NCI-H748 (cell line): ENCODE measurements around the gene DLD.
"Not testable (repeated sequence)": the region's sequence is repeated elsewhere in the genome, so short reads cannot be mapped to it uniquely, and the experiment has no call there.

ENCODE experiments used
- DNase-seq: peaks from one replicate; lab custom pipeline; 2025; ENCODE audit not compliant: unreplicated experiment; lab: John Stamatoyannopoulos, UW

The DLD gene

DNA sequence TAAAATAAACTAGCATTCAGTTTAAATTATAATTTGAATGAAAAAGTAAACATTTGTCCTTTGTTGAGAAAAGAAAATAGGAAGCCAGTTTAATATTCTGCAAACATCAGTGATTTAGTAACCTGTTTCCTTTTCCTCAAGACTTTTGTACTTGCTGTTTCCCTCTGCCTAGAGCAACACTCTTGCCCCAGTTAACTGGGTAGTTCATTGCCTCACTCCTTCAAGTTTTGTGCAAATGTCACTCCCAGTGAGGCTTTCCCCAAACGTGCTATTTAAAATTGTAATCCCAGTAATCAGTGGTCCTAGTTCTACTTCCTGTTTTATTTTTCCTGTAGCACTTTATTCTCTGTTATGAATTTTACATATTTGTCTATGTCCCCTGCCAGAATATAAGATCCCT is 23.8 kb downstream of the DLD start:
- no peak for DNase-seq

DNA sequence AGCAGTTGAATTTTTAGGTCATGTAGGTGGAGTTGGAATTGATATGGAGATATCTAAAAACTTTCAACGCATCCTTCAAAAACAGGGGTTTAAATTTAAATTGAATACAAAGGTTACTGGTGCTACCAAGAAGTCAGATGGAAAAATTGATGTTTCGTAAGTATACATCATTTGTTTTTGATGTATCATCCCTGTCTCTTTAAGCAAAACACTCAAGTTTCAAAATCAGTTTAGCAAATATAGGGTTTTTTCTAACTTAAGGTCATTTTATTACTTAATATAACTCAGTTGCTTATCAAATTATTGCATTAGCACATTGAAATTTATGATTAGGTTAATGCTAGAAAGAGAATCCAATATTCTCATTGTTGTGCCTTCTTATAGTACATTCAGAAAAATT is 24.6 kb downstream of the DLD start:
- DNase-seq, result no peak

GRCh38 chr7:107917763-107918651 is 27.0 kb downstream of the DLD start:
- no peak for DNase-seq

DNA sequence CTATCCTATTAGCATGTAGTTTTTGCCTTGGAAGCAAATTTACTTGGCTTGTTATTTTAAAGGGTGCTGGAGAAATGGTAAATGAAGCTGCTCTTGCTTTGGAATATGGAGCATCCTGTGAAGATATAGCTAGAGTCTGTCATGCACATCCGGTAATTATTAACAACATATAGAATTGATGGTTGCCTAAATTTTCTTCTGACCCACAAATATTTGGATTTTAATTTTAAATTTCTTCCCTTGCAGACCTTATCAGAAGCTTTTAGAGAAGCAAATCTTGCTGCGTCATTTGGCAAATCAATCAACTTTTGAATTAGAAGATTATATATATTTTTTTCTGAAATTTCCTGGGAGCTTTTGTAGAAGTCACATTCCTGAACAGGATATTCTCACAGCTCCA is 28.0 kb downstream of the DLD start:
- DNase-seq, result no peak

DNA sequence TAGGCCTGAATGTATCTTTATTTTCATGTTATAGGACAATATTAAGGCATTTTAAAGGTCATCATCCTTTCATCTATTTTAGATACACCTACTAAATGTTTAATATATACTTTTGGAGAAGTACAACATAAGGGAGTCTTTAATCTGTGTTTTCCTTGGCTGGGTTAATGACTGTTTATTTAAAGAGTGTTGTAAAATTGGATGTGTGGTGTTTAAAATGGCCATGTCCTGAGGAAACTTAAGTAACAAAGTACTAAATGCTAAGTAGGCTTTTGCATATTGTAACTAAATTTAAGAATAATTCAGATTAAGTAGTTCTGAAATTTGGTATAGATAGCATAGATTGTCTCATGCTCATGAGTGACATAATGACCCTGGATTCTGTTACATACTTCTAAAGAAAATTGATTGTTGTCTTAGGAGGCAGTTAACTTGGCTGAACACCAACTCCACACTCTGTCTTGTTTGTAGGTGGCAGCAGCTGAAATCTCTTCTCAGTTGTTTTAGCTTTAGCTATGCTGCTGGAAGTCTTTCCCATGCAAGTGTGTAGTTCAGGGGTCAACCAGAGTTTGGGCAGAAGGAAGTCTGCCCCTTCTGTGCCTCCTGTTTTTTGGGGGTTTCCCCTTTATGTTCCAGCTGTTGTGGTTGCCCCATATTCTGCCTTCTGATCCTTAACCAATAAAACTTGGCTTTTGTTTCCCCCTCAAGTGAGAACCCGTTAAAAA is 29.2 kb downstream of the DLD start:
- no peak for DNase-seq

DNA sequence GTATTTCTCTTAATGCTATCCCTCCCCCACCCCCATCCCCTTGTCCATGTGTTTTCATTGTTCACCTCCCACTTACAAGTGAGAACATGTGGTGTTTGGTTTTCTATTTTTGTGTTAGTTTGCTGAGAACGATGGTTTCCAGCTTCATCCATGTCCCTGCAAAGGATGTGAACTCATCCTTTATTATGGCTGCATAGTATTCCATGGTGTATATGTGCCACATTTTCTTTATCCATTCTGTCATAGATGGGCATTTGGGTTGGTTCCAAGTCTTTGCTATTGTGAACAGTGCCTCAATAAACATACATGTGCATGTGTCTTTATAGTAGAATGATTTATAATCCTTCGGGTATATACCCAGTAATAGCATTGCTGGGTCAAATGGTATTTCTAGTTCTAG is 30.8 kb downstream of the DLD start:
- not testable (repeated sequence) for DNase-seq

GRCh38 chr7:107922886-107923285 is 31.9 kb downstream of the DLD start:
- no peak for DNase-seq

DNA sequence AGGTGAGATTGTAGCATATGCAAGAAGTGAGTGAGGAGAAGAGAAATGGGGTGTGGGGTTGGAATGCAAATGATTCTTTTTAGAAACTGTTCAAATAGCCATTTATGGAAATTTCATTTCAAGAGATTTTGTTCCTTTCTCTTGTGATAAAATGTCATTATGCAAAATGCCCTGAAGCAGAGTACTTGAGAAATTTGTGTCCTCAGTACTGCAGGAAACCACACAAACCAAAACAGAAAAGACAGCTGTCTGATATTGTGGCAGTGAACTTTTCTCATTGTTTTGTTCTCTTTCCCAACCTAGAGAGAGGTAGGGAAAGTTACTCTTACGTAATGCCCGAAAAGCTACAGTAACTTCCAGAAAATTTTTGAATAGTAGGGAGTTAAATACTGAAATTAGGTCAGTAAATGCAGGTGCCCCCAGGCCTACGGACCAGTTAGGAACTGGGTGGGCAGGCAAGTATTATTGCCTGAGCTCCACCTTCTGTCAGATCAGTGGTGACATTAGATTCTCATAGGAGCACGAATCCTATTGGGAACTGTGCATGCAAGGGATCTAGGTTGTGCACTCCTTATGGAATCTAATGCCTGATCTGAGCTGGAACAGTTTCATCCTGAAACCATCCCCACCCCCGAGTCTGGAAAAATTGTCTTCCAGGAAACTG is 34.0 kb downstream of the DLD start:
- no peak for DNase-seq

DNA sequence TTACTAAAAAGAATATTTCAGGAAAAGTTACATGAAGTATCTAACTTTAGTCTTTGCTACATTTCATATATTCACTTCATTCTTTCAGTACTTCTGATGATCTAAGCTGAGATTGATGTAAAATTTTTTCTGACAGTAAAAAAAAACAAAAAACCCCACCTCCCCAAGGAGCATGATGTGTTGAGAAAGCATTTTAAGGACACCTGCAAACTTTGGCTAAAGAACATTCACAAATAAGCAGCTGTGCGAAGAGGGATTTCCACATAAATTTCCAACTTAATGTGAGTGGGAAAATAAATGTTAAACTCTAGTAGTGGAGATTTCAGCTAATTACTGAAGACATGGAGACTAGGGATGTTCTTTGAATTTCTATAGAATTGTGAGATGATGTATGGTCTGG is 35.5 kb downstream of the DLD start:
- DNase-seq, result no peak

- no peak for DNase-seq
Measured at GRCh38 chr7:107931740-107932515, 40.9 kb downstream of the DLD start.

- DNase-seq, result no peak
Measured at GRCh38 chr7:107932805-107933204, 41.8 kb downstream of the DLD start.

DNA sequence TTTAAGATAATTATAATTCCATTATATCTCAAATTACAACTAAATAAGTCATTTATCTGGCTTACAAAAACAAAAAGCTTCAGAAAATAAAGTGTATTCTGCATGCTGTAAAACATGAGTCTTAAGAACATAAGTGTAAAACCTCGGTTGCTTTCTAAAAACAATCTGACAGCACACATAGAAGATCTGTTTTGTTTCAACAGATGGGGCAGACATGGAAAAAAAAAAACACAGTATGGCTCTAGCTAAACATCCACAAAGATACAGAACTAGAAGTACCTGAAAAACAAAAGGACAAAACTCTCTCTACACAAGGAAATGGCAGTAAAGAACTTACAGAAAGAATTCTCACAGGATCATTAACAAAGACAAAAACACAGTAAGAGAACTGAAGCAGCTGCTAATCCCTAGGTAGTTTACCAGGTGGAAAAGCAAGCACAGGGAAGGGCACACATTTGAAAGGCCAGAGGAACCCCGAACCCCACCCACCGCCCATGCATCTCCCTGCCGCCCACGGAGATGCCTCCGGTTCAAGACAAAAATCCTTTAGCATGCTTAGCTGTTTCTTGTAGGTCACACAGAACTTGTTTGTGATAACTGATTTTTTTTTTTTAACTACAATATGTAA is 42.5 kb downstream of the DLD start:
- no peak for DNase-seq

- no peak for DNase-seq
Measured at GRCh38 chr7:107934991-107935770, 44.2 kb downstream of the DLD start.

- no peak for DNase-seq
Measured at GRCh38 chr7:107936312-107936711, 45.3 kb downstream of the DLD start.

- DNase-seq, result no peak
Measured at GRCh38 chr7:107937531-107937930, 46.5 kb downstream of the DLD start.

DNA sequence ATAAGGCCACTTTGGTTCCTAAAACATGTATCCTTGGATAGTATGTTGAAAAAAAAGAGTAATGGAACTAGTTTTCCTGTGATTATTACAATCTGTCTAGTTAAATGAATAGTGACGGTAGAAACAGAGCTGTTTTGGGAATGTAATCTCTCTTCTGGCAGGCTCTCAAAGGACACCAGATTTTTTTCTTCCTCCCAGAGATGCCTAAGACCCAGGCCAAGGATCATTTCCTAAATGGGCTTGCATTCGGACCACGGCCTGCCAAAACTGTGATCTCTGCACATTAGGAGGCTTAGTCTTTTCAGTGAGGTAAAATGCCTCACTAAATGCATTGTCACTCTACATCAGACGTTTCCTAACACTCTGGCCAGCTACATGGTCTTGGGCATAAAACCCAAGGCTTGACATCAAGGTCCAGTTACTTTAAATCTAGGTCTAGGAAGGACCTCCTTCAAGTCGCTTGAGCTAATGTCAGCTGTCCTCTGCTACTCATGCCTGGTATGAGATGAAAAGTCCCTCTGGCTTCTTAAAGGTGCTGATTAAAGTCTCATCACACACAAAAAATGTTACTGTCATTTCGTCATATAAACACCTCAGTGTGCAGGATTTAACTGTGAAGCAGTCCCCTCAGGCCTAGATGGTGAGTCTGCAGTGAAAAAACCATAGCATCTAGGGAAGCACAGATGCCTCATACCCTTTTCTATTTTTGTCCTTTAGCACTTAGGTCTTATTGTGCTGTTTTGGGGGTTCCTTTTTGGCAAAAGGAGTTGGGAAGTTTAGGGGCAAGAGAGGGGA is 47.7 kb downstream of the DLD start:
- DNase-seq, result no peak

DNA sequence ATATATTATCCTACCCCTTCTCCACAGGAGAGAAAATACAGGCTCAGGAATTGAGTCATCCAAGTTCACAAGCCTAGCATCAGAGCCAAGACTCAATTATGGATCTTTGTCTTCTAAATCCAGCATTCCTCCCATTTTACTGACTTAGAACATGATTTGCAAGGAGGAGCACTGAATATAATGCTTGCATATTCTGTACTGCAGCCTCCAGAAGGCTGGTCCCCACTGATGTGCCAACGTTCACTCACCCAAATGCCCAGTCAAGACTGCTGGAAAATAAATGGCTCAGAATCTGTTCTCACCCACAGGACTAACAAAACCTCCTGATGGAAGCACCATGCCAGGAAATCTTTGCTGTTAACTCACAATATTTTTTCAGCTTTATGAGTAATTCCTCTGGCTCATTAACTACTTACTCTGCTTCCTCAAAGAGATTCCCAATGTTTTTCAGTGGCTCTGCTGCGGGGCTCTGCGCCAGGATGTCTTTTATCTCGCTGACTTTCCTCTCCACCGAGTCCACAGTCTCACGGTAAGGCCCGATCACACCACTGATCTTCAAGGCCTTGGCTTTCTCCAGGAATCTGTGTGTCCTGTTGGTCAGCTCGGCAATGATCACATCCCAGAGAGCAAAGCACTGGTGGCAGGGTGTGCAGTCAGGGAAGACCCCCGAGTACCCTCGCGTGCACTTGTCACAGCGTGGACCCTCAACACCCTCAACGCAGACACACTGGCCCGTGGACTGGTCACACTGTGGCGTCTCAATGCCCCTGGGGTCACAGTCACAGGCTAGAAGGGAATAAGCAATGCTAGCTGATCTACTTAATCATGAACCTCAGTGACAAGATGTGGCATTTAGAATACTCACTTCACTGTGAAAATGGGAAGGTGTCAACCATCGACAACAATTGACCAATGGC is 48.8 kb downstream of the DLD start:
- no peak for DNase-seq

- DNase-seq, result no peak
Measured at GRCh38 chr7:107940951-107941350, 50.0 kb downstream of the DLD start.
